Spleen (tissue), 11 donors: ENCODE measurements around the gene TAF8. TPM values are rescaled to one million over a fixed set of nuclear protein-coding genes. Genes with fewer than 3 reads are reported as not detected.

Experiments used
- DNase-seq: peaks from one replicate; pipeline ENCODE4 v3.0.0-alpha.2; 2020
- H3K27ac ChIP-seq, 8 donors: fragments of 200-600 bp; sonication (generic) in 7 of 8; 1 replicate in 4 of 8; 2 replicates in 4 of 8; pipeline versions ENCODE4 v1.5.0 to v1.8.0; 2016 to 2021; ENCODE audit warnings: inconsistent platforms in 4 of 8, mild to moderate bottlenecking in 4 of 8, moderate library complexity in 1 of 8
- H3K27me3 ChIP-seq, 7 donors: fragments of 200-600 bp; sonication (generic) in 6 of 7; replicated peaks in 1 of 7; 1 replicate in 4 of 7; 2 replicates in 3 of 7; pipeline versions ENCODE4 v1.5.0 to v1.8.0; 2016 to 2021; ENCODE audit warnings: inconsistent platforms in 3 of 7, mild to moderate bottlenecking in 1 of 7
- H3K36me3 ChIP-seq, 6 donors: fragments of 200-600 bp; sonication (generic) in 5 of 6; 1 replicate in 4 of 6; 2 replicates in 2 of 6; pipeline versions ENCODE4 v1.5.0 to v1.8.0; 2016 to 2021; ENCODE audit warnings: inconsistent platforms in 2 of 6
- H3K4me1 ChIP-seq, 6 donors: fragments of 200-600 bp; sonication (generic) in 5 of 6; 1 replicate in 3 of 6; 2 replicates in 3 of 6; pipeline versions ENCODE4 v1.5.0 to v1.8.0; 2016 to 2021; ENCODE audit warnings: inconsistent platforms in 3 of 6
- H3K4me3 ChIP-seq, 8 donors: fragments of 200-600 bp; sonication (generic) in 7 of 8; 1 replicate in 4 of 8; 2 replicates in 4 of 8; pipeline versions ENCODE4 v1.5.0 to v1.8.0; 2016 to 2021; ENCODE audit warnings: inconsistent platforms in 4 of 8, mild to moderate bottlenecking in 4 of 8, moderate library complexity in 2 of 8
- H3K9me3 ChIP-seq, 8 donors: fragments of 200-600 bp; sonication (generic) in 7 of 8; 1 replicate in 4 of 8; 2 replicates in 4 of 8; pipeline versions ENCODE4 v1.5.0 to v1.8.0; 2016 to 2021; ENCODE audit warnings: inconsistent platforms in 4 of 8
- CTCF ChIP-seq, 11 experiments: fragments of 200-600 bp in 7 of 11; fragments of 450-650 bp in 4 of 11; sonication (generic) in 4 of 11; IDR thresholded peaks in 8 of 11; conservative IDR thresholded peaks in 3 of 11; 1 replicate in 7 of 11; 2 replicates in 4 of 11; pipeline versions ENCODE4 v1.4.0 to v1.8.0; 2016 to 2021; ENCODE audit warnings: antibody characterized with exemption in 11 of 11, inconsistent platforms in 4 of 11, mild to moderate bottlenecking in 1 of 11
- POLR2A ChIP-seq, 3 donors: fragments of 450-650 bp; IDR thresholded peaks; one replicate each; pipeline ENCODE4 v1.5.1; 2017; ENCODE audit warnings: antibody characterized with exemption in 3 of 3, mild to moderate bottlenecking in 1 of 3
- POLR2AphosphoS5 ChIP-seq, 3 donors: sonication (generic); formaldehyde crosslinking; IDR thresholded peaks; one replicate each; pipeline ENCODE4 v1.5.1; 2017; ENCODE audit warnings: antibody characterized with exemption in 3 of 3
- WGBS, 5 donors: extraction: QIAGEN DNeasy Blood & Tissue Kit in 3 of 5; methylation state at CpG; one replicate each; pipeline versions ENCODE4 v1.1.5 to v1.1.7; 2013 to 2018; 5-methylcytosine and 5-hydroxymethylcytosine counted together
- intact Hi-C: fragments of 100-400 bp; cut with DNase I; formaldehyde crosslinking; loops from one replicate; pipeline ENCODE4 v1.15.0; 2023; ENCODE audit warnings: low total_unique reads
- polyA plus RNA-seq, 3 donors: library from polyadenylated mRNA; stranded (reverse); fragments of 200-250 nt; gene quantifications; one replicate each; pipeline ENCODE4 v1.2.1, GENCODE V29; 2013
- total RNA-seq, 7 donors: library from RNA; depleted of rRNA in 3 of 7; stranded (reverse); fragments of >200 nt in 3 of 7; fragmentation: NEBNext Ultra II Directional in 4 of 7; extraction: Animal tissue kit (Norgen Biotek cat#: 25700) in 4 of 7; gene quantifications; one replicate each; pipeline versions ENCODE4 v1.1.0 to v1.2.1, GENCODE V29; 2016 to 2021
- donor health status: healthy with polysubstance abuse.
- donor health status: DM: no; HTN: no; CAD: no; lungs with moderate emphysema.
- donor health status: DM: no; HTN: no; CAD: no.
- donor health status: Bipolar disorder and iron deficiency.
- donor health status: healthy.
- donor health status: DM: no; HTN: no; CAD: no.
- donor health status: DM: yes; HTN: yes; CAD: no.

The TAF8 gene
- total and polyA plus RNA-seq, 10 donors = 8.2 to 56.3 (median 35.4) TPM

GRCh38 chr6:42046464-42047212, 3.7 kb upstream of the TAF8 start:
- Histone ChIP-seq H3K4me1 (peaks cover 54 to 93% (median 84%) of the 10 kb centered on the region in 6 donors), H3K27me3 (no peaks in the 10 kb centered on the region), H3K36me3 (peaks cover 0 to 42% (median 5%) of the 10 kb centered on the region in 6 donors), H3K9me3 (no peaks in the 10 kb centered on the region), H3K4me3 (peak overlapping the region; percentile 78 to 98 (median 88)), H3K27ac (peak overlapping the region; percentile 84 to 96 (median 94))
- 56 to 65% (median 58%) methylated on average over 12 of the region's 12 CpGs for WGBS, 5 donors
- TF ChIP-seq CTCF (IDR thresholded peaks at IDR 0.05 in 8 of 11, conservative IDR thresholded peaks at IDR 0.05 in 3 of 11) = no peak
- no peak for TF ChIP-seq POLR2AphosphoS5 (IDR thresholded peaks at IDR 0.05)
- TF ChIP-seq POLR2A (IDR thresholded peaks at IDR 0.05) = no peak
- DNase-seq = no peak
- intact Hi-C loops = loop anchor here (5.0 kb wide), 1 partner anchor 264 kb away; the partner anchor contains the start of gene PRICKLE4

- peaks cover 53 to 93% (median 84%) of the 10 kb centered on the region in 6 donors for H3K4me1 ChIP-seq
These were observed 3.1 kb upstream of the TAF8 start for GRCh38 chr6:42047213-42047590.

GRCh38 chr6:42047790-42048405, 2.4 kb upstream of the TAF8 start:
- peak overlapping the region; percentile 84 to 96 (median 94) for H3K27ac ChIP-seq
- WGBS, 5 donors = 1 to 3% (median 2%) methylated on average over 6 to 8 of the region's 8 CpGs
- DNase-seq = peak; percentile 82
- H3K9me3 ChIP-seq = no peaks in the 10 kb centered on the region
- H3K4me3 ChIP-seq = peak overlapping the region; percentile 78 to 98 (median 88)
- TF ChIP-seq CTCF (IDR thresholded peaks at IDR 0.05 in 8 of 11, conservative IDR thresholded peaks at IDR 0.05 in 3 of 11) (no peak), POLR2A (IDR thresholded peaks at IDR 0.05) (no peak), POLR2AphosphoS5 (IDR thresholded peaks at IDR 0.05) (no peak)
- H3K4me1 ChIP-seq = peaks cover 57 to 93% (median 84%) of the 10 kb centered on the region in 6 donors
- intact Hi-C loops = loop anchor here (5.0 kb wide), 1 partner anchor 266 kb away; the partner anchor contains the start of gene PRICKLE4
- H3K27me3 ChIP-seq = no peaks in the 10 kb centered on the region
- peaks cover 0 to 42% (median 7%) of the 10 kb centered on the region in 6 donors for H3K36me3 ChIP-seq

More at GRCh38 chr6:42047213-42047590, 3.1 kb upstream of the TAF8 start:
- WGBS, 5 donors = 30 to 38% (median 37%) methylated on average over 4 of the region's 4 CpGs
- intact Hi-C loops = loop anchor here (5.0 kb wide), 1 partner anchor 265 kb away; the partner anchor contains the start of gene PRICKLE4
- Histone ChIP-seq H3K27ac (peak overlapping the region; percentile 84 to 96 (median 94)), H3K4me3 (peak overlapping the region; percentile 78 to 98 (median 88)), H3K9me3 (no peaks in the 10 kb centered on the region), H3K27me3 (no peaks in the 10 kb centered on the region), H3K36me3 (peaks cover 0 to 42% (median 4%) of the 10 kb centered on the region in 6 donors)
- no peak for DNase-seq
- no peak for TF ChIP-seq CTCF (IDR thresholded peaks at IDR 0.05 in 8 of 11, conservative IDR thresholded peaks at IDR 0.05 in 3 of 11)
- TF ChIP-seq POLR2A (IDR thresholded peaks at IDR 0.05) = no peak
- TF ChIP-seq POLR2AphosphoS5 (IDR thresholded peaks at IDR 0.05) = no peak
